ENCODE results near the gene SMARCA4. TPM values are rescaled to one million over a fixed set of nuclear protein-coding genes. Genes with fewer than 3 reads are reported as not detected.

The SMARCA4 gene
- total and polyA plus RNA-seq, 3 donors from 2014 or later = 141 to 188 (median 180) TPM

DNA sequence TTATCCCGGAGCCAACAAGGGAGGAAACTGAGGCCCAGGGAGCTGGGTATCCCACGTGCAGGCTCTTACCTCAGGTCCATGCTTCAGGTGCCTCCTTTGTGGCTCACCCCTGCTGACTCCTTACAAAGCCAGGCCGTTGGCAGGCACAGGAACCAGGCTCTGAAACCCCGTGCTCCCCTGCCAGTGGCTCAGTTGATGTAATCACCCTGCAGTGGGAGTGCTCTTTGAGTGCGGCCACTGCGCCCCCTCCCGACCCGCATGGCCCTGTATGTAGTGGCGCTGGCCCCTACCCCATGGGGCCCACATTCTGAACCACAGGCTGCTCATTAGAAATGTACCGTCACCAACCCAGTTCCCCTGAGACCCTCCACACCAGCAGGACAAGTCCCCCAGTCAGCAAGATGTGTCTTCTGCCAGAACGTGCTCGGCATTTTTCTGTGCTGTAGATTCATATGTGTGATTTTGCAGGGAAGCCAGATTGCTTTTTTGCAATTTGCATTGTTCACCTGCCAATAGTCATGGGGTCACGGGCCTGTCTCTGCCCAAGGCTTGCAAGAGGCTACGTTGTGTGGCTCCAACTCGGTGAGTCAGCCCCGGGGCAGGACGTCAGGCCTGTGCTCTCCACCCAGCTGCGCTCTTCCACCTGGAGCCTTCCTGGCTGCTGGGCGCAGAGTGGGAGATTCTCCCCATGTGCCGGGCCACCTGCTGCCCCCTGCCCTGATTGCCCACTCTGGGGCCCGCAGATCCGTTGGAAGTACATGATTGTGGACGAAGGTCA, 60.3 kb downstream of the SMARCA4 start:
- no peaks in the 10 kb centered on the region for H3K36me3 ChIP-seq (ENCODE audit: low read depth, missing control alignments)
- H3K4me3 ChIP-seq = no peak overlapping the region
- 92 to 93% methylated on average over 16 to 23 of the region's 23 CpGs for WGBS, 2 donors
- no peak for TF ChIP-seq POLR2A (IDR thresholded peaks at IDR 0.05)
- TF ChIP-seq, protein P1, sequence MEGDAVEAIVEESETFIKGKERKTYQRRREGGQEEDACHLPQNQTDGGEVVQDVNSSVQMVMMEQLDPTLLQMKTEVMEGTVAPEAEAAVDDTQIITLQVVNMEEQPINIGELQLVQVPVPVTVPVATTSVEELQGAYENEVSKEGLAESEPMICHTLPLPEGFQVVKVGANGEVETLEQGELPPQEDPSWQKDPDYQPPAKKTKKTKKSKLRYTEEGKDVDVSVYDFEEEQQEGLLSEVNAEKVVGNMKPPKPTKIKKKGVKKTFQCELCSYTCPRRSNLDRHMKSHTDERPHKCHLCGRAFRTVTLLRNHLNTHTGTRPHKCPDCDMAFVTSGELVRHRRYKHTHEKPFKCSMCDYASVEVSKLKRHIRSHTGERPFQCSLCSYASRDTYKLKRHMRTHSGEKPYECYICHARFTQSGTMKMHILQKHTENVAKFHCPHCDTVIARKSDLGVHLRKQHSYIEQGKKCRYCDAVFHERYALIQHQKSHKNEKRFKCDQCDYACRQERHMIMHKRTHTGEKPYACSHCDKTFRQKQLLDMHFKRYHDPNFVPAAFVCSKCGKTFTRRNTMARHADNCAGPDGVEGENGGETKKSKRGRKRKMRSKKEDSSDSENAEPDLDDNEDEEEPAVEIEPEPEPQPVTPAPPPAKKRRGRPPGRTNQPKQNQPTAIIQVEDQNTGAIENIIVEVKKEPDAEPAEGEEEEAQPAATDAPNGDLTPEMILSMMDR (IDR thresholded peaks at IDR 0.05) = no peak
- H3K27me3 ChIP-seq = no peaks in the 10 kb centered on the region
- DNase-seq = no peak
- no peaks in the 10 kb centered on the region for H3K9me3 ChIP-seq
- H3K4me1 ChIP-seq = peaks cover 13% of the 10 kb centered on the region
- intact Hi-C loops (cut with DNase I; ENCODE audit: low total_unique reads) = no loop called here
- H3K27ac ChIP-seq = no peak overlapping the region

DNA sequence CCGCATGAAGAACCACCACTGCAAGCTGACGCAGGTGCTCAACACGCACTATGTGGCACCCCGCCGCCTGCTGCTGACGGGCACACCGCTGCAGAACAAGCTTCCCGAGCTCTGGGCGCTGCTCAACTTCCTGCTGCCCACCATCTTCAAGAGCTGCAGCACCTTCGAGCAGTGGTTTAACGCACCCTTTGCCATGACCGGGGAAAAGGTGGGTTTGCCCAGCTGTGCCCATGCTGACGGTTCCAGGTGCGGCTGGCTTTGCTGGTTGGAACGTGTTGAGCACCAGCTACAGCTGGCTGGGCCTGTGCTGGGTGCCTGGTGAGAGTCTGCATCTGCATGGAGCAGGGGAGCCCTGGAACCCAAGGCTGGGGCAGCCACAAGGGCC, 60.9 kb downstream of the SMARCA4 start:
- no peaks in the 10 kb centered on the region for H3K9me3 ChIP-seq
- intact Hi-C loops (cut with DNase I; ENCODE audit: low total_unique reads) = no loop called here
- H3K4me1 ChIP-seq = peaks cover 13% of the 10 kb centered on the region
- H3K27me3 ChIP-seq = no peaks in the 10 kb centered on the region
- WGBS, 2 donors = 93 to 98% methylated on average over 8 to 15 of the region's 15 CpGs
- no peaks in the 10 kb centered on the region for H3K36me3 ChIP-seq (ENCODE audit: low read depth, missing control alignments)
- DNase-seq = no peak
- no peak overlapping the region for H3K27ac ChIP-seq
- no peak overlapping the region for H3K4me3 ChIP-seq
- TF ChIP-seq, protein P1 (IDR thresholded peaks at IDR 0.05) = no peak
- no peak for TF ChIP-seq POLR2A (IDR thresholded peaks at IDR 0.05)

DNA sequence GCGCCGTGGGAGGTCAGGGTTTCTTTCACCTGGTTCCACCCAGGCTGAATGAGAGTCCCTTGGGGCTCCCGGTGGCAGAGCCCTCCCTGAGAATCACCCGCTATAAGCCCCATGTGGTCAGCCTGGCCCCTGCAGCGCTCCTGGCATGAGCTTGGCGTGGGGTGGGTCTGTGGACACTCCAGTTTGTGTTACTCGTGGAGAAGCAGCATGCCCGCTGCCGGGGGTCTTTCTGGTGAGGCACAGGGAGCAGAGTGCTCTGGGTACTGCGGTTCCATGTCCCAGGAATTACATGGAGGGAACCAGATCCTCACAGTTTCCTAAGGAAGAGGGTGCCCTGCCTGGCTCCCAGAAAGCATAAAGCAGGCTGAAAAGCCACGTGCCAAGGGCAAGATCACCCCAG, 62.2 kb downstream of the SMARCA4 start:
- no peak overlapping the region for H3K27ac ChIP-seq
- no peak for TF ChIP-seq POLR2A (IDR thresholded peaks at IDR 0.05)
- TF ChIP-seq, protein P1 (IDR thresholded peaks at IDR 0.05) = no peak

DNA sequence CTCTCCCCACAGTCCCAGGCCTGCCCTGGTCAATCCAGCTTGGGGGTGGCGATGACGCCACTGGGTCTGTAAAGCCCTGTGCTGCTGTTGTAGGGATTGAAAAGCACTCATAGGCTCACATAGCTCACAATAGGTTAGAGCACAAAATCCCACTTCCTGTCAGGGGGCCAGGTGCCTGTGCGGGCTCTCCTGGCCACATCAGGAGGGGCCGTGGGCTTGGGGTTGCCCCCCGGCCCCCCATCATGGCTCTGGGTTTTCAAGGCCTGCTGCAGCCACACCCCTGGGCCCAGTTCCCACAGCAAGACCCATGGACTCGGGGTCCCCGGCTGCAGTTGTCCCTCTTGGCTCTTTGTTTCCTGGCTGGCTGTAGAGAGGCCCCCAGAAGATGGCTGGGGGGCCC, 62.9 kb downstream of the SMARCA4 start:
- no peaks in the 10 kb centered on the region for H3K9me3 ChIP-seq
- intact Hi-C loops (cut with DNase I; ENCODE audit: low total_unique reads) = no loop called here
- no peak overlapping the region for H3K27ac ChIP-seq
- H3K4me3 ChIP-seq = no peak overlapping the region
- 90 to 100% methylated on average over 3 to 7 of the region's 7 CpGs for WGBS, 2 donors
- no peaks in the 10 kb centered on the region for H3K27me3 ChIP-seq
- H3K4me1 ChIP-seq = peaks cover 13% of the 10 kb centered on the region
- no peak for DNase-seq
- TF ChIP-seq POLR2A (IDR thresholded peaks at IDR 0.05) = no peak
- TF ChIP-seq, protein P1 (IDR thresholded peaks at IDR 0.05) = no peak
- no peaks in the 10 kb centered on the region for H3K36me3 ChIP-seq (ENCODE audit: low read depth, missing control alignments)

More for the DNA sequence above, 62.2 kb downstream of the SMARCA4 start:
- Histone ChIP-seq H3K36me3 (ENCODE audit: low read depth, missing control alignments) (no peaks in the 10 kb centered on the region), H3K4me1 (peaks cover 13% of the 10 kb centered on the region), H3K9me3 (no peaks in the 10 kb centered on the region), H3K4me3 (no peak overlapping the region), H3K27me3 (no peaks in the 10 kb centered on the region)
- DNase-seq = no peak
- intact Hi-C loops (cut with DNase I; ENCODE audit: low total_unique reads) = no loop called here
- 91 to 97% methylated on average over 10 to 11 of the region's 11 CpGs for WGBS, 2 donors

DNA sequence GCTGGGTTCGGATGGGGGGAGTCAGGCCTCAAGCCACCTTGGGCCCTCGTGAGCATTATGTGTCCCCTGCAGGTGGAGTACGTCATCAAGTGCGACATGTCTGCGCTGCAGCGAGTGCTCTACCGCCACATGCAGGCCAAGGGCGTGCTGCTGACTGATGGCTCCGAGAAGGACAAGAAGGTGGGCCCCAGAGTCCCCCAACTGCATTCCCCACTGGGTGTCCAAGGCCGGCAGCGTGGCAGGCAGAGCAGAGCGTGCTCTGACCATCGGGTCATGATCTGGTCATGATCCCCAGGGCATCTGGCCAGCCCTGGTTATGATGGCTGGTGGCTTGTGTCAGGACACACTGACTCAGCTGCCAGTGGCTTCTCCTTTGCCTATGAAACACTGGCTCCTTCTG, 63.4 kb downstream of the SMARCA4 start:
- H3K27ac ChIP-seq = no peak overlapping the region
- no peaks in the 10 kb centered on the region for H3K36me3 ChIP-seq (ENCODE audit: low read depth, missing control alignments)
- 79 to 86% methylated on average over 7 to 13 of the region's 13 CpGs for WGBS, 2 donors
- no peaks in the 10 kb centered on the region for H3K27me3 ChIP-seq
- no peak overlapping the region for H3K4me3 ChIP-seq
- H3K4me1 ChIP-seq = peaks cover 8% of the 10 kb centered on the region
- TF ChIP-seq, protein P1 (IDR thresholded peaks at IDR 0.05) = no peak
- TF ChIP-seq POLR2A (IDR thresholded peaks at IDR 0.05) = no peak
- DNase-seq = no peak
- H3K9me3 ChIP-seq = no peaks in the 10 kb centered on the region
- intact Hi-C loops (cut with DNase I; ENCODE audit: low total_unique reads) = no loop called here

Data from testis (tissue), 3 donors.